ENCODE measurements around the gene CAB39. TPM values are rescaled to one million over a fixed set of nuclear protein-coding genes. Genes with fewer than 3 reads are reported as not detected.

CAB39 gene
- total and polyA plus RNA-seq, 2 of the 8 experiments (the other 6 are each of a cell fraction or from before 2014, with no cell fraction given) = 16.4 to 50.5 TPM

DNA sequence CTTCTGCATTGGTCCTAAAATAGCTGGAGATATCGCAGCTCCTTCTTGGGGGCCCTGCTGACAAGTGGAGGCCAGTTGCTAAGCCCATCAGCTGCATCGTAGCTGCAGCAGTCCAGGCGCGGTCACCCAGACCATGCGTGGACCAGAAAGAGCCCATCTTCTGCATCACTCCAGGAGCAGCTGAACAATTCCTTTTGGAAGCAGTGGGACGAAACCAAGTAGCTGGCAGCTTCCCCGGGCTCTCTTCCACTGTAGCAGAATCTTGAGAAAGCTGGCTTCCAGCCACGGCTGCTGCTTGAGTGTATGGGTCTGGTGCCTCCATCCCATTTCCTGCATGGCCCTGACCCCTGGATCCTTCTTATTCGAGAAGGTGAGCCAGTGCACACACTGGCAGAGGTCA, 22.2 kb upstream of the CAB39 start (continued):
- TF ChIP-seq, protein P1, sequence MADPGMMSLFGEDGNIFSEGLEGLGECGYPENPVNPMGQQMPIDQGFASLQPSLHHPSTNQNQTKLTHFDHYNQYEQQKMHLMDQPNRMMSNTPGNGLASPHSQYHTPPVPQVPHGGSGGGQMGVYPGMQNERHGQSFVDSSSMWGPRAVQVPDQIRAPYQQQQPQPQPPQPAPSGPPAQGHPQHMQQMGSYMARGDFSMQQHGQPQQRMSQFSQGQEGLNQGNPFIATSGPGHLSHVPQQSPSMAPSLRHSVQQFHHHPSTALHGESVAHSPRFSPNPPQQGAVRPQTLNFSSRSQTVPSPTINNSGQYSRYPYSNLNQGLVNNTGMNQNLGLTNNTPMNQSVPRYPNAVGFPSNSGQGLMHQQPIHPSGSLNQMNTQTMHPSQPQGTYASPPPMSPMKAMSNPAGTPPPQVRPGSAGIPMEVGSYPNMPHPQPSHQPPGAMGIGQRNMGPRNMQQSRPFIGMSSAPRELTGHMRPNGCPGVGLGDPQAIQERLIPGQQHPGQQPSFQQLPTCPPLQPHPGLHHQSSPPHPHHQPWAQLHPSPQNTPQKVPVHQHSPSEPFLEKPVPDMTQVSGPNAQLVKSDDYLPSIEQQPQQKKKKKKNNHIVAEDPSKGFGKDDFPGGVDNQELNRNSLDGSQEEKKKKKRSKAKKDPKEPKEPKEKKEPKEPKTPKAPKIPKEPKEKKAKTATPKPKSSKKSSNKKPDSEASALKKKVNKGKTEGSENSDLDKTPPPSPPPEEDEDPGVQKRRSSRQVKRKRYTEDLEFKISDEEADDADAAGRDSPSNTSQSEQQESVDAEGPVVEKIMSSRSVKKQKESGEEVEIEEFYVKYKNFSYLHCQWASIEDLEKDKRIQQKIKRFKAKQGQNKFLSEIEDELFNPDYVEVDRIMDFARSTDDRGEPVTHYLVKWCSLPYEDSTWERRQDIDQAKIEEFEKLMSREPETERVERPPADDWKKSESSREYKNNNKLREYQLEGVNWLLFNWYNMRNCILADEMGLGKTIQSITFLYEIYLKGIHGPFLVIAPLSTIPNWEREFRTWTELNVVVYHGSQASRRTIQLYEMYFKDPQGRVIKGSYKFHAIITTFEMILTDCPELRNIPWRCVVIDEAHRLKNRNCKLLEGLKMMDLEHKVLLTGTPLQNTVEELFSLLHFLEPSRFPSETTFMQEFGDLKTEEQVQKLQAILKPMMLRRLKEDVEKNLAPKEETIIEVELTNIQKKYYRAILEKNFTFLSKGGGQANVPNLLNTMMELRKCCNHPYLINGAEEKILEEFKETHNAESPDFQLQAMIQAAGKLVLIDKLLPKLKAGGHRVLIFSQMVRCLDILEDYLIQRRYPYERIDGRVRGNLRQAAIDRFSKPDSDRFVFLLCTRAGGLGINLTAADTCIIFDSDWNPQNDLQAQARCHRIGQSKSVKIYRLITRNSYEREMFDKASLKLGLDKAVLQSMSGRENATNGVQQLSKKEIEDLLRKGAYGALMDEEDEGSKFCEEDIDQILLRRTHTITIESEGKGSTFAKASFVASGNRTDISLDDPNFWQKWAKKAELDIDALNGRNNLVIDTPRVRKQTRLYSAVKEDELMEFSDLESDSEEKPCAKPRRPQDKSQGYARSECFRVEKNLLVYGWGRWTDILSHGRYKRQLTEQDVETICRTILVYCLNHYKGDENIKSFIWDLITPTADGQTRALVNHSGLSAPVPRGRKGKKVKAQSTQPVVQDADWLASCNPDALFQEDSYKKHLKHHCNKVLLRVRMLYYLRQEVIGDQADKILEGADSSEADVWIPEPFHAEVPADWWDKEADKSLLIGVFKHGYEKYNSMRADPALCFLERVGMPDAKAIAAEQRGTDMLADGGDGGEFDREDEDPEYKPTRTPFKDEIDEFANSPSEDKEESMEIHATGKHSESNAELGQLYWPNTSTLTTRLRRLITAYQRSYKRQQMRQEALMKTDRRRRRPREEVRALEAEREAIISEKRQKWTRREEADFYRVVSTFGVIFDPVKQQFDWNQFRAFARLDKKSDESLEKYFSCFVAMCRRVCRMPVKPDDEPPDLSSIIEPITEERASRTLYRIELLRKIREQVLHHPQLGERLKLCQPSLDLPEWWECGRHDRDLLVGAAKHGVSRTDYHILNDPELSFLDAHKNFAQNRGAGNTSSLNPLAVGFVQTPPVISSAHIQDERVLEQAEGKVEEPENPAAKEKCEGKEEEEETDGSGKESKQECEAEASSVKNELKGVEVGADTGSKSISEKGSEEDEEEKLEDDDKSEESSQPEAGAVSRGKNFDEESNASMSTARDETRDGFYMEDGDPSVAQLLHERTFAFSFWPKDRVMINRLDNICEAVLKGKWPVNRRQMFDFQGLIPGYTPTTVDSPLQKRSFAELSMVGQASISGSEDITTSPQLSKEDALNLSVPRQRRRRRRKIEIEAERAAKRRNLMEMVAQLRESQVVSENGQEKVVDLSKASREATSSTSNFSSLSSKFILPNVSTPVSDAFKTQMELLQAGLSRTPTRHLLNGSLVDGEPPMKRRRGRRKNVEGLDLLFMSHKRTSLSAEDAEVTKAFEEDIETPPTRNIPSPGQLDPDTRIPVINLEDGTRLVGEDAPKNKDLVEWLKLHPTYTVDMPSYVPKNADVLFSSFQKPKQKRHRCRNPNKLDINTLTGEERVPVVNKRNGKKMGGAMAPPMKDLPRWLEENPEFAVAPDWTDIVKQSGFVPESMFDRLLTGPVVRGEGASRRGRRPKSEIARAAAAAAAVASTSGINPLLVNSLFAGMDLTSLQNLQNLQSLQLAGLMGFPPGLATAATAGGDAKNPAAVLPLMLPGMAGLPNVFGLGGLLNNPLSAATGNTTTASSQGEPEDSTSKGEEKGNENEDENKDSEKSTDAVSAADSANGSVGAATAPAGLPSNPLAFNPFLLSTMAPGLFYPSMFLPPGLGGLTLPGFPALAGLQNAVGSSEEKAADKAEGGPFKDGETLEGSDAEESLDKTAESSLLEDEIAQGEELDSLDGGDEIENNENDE (IDR thresholded peaks at IDR 0.05; ENCODE audit: insufficient replicate concordance, low read length) = no peak
- TF ChIP-seq HDAC6 (IDR thresholded peaks at IDR 0.05; ENCODE audit: low read depth, low read length) (no peak), CTBP2 (IDR thresholded peaks at IDR 0.05; ENCODE audit: borderline replicate concordance, insufficient read depth, insufficient read length, low read length) (no peak)
- TF ChIP-seq, protein P2, sequence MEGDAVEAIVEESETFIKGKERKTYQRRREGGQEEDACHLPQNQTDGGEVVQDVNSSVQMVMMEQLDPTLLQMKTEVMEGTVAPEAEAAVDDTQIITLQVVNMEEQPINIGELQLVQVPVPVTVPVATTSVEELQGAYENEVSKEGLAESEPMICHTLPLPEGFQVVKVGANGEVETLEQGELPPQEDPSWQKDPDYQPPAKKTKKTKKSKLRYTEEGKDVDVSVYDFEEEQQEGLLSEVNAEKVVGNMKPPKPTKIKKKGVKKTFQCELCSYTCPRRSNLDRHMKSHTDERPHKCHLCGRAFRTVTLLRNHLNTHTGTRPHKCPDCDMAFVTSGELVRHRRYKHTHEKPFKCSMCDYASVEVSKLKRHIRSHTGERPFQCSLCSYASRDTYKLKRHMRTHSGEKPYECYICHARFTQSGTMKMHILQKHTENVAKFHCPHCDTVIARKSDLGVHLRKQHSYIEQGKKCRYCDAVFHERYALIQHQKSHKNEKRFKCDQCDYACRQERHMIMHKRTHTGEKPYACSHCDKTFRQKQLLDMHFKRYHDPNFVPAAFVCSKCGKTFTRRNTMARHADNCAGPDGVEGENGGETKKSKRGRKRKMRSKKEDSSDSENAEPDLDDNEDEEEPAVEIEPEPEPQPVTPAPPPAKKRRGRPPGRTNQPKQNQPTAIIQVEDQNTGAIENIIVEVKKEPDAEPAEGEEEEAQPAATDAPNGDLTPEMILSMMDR (IDR thresholded peaks at IDR 0.05; ENCODE audit: control extremely low read depth in 1 of 3, insufficient read depth in 1 of 3, low read depth in 1 of 3, low read length in 3 of 3) = no peak

Data from H1 (cell line).